ENCODE results near the gene DPH2.

The DPH2 gene

GRCh38 chr1:43945674-43946235 is 24.1 kb upstream of the DPH2 start:
- Histone ChIP-seq H3K36me3 (ENCODE audit: insufficient read depth, insufficient read length, low read length) (peaks cover 22% of the 10 kb centered on the region), H3K9me3 (ENCODE audit: insufficient read depth, low read length) (no peaks in the 10 kb centered on the region), H3K4me3 (ENCODE audit: insufficient read length, low read depth) (peak overlapping the region; percentile 98), H3K9ac (ENCODE audit: insufficient read length, low read depth) (peak overlapping the region; percentile 99), H3K4me1 (ENCODE audit: insufficient read depth, insufficient read length) (peaks cover 21% of the 10 kb centered on the region), H3K27me3 (ENCODE audit: insufficient read depth, insufficient read length) (no peaks in the 10 kb centered on the region)
- DNase-seq (ENCODE audit: low read depth, low spot score): no peak
- TF ChIP-seq SUZ12 (IDR thresholded peaks at IDR 0.05; ENCODE audit: extremely low read depth, insufficient read depth, insufficient read length) (no peak), ZNF274 (IDR thresholded peaks at IDR 0.05; ENCODE audit: low read depth, low read length) (no peak), YY1 (IDR thresholded peaks at IDR 0.05; ENCODE audit: insufficient read depth, insufficient read length) (no peak)

DNA sequence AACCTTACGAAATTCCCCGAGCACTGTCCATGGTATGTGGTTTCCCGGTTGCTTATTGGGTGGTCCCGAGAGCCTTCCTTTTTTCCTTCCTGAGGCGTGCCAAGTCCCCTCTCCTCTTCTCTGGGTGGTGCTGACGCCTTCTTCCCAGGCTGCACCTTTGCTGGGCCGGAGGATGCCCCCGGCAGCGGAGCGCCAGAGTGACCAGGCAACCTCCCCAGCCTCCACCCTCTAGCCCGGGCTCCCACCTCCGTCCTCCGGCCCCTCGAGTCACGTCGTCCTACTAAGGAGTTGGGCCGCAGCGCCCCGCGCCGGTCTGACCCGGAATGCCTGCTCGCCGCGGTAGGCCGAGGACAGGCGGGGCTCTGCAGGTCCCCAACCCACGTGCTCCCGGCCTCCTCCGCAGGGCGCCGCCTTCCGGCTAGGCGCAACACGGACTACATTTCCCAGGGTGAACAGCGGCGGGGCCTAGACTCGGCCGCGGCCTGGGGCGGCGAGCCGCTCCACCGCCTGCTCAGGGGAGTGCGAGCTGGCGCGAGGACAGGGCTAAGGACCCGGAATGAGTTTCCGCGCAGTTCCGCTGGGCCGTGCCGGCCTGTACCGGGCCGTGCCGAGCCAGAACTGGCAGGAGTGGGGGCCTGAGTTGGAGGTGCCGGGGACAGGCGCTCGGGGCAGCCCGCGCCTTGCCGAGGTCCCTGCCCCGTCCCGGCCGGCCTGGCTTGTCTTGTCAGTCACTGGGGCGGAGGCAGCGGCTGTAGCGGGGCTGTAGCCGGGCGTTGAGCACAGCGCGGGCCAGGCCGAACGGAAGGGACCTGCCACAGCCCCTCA is 23.4 kb upstream of the DPH2 start, which contains the start of gene IPO13:
TSS of gene IPO13 (plus strand) at position 715 of the 825 bp plus-strand sequence. CDS start 651 bp downstream, outside the sequence.
- TF ChIP-seq ZNF274 (IDR thresholded peaks at IDR 0.05; ENCODE audit: low read depth, low read length): no peak
- TF ChIP-seq YY1 (IDR thresholded peaks at IDR 0.05; ENCODE audit: insufficient read depth, insufficient read length): no peak
- no peak for TF ChIP-seq SUZ12 (IDR thresholded peaks at IDR 0.05; ENCODE audit: extremely low read depth, insufficient read depth, insufficient read length)
- Histone ChIP-seq H3K36me3 (ENCODE audit: insufficient read depth, insufficient read length, low read length) (peaks cover 28% of the 10 kb centered on the region), H3K4me1 (ENCODE audit: insufficient read depth, insufficient read length) (peaks cover 21% of the 10 kb centered on the region), H3K27me3 (ENCODE audit: insufficient read depth, insufficient read length) (no peaks in the 10 kb centered on the region), H3K4me3 (ENCODE audit: insufficient read length, low read depth) (peak within 1 kb of the TSS; percentile 98), H3K9ac (ENCODE audit: insufficient read length, low read depth) (peak within 1 kb of the TSS; percentile 99), H3K9me3 (ENCODE audit: insufficient read depth, low read length) (no peaks in the 10 kb centered on the region)
- peak; percentile 100 for DNase-seq (ENCODE audit: low read depth, low spot score)

- H3K4me3 ChIP-seq (ENCODE audit: insufficient read length, low read depth): peak overlapping the region; percentile 98
- H3K9ac ChIP-seq (ENCODE audit: insufficient read length, low read depth): peak overlapping the region; percentile 99
- no peak for TF ChIP-seq SUZ12 (IDR thresholded peaks at IDR 0.05; ENCODE audit: extremely low read depth, insufficient read depth, insufficient read length)
- TF ChIP-seq YY1 (IDR thresholded peaks at IDR 0.05; ENCODE audit: insufficient read depth, insufficient read length): no peak
- TF ChIP-seq ZNF274 (IDR thresholded peaks at IDR 0.05; ENCODE audit: low read depth, low read length): no peak
- H3K4me1 ChIP-seq (ENCODE audit: insufficient read depth, insufficient read length): peaks cover 18% of the 10 kb centered on the region
- no peaks in the 10 kb centered on the region for H3K27me3 ChIP-seq (ENCODE audit: insufficient read depth, insufficient read length)
- H3K9me3 ChIP-seq (ENCODE audit: insufficient read depth, low read length): no peaks in the 10 kb centered on the region
- DNase-seq (ENCODE audit: low read depth, low spot score): no peak
- peaks cover 28% of the 10 kb centered on the region for H3K36me3 ChIP-seq (ENCODE audit: insufficient read depth, insufficient read length, low read length)
Measured at GRCh38 chr1:43947061-43947873, 22.5 kb upstream of the DPH2 start.

- Histone ChIP-seq H3K9ac (ENCODE audit: insufficient read length, low read depth) (peak overlapping the region; percentile 99), H3K36me3 (ENCODE audit: insufficient read depth, insufficient read length, low read length) (peaks cover 28% of the 10 kb centered on the region), H3K4me1 (ENCODE audit: insufficient read depth, insufficient read length) (peaks cover 15% of the 10 kb centered on the region), H3K4me3 (ENCODE audit: insufficient read length, low read depth) (peak overlapping the region; percentile 98), H3K27me3 (ENCODE audit: insufficient read depth, insufficient read length) (no peaks in the 10 kb centered on the region), H3K9me3 (ENCODE audit: insufficient read depth, low read length) (no peaks in the 10 kb centered on the region)
- TF ChIP-seq ZNF274 (IDR thresholded peaks at IDR 0.05; ENCODE audit: low read depth, low read length) (no peak), YY1 (IDR thresholded peaks at IDR 0.05; ENCODE audit: insufficient read depth, insufficient read length) (no peak), SUZ12 (IDR thresholded peaks at IDR 0.05; ENCODE audit: extremely low read depth, insufficient read depth, insufficient read length) (no peak)
- no peak for DNase-seq (ENCODE audit: low read depth, low spot score)
Measured at GRCh38 chr1:43947874-43948437, 21.9 kb upstream of the DPH2 start.

DNA sequence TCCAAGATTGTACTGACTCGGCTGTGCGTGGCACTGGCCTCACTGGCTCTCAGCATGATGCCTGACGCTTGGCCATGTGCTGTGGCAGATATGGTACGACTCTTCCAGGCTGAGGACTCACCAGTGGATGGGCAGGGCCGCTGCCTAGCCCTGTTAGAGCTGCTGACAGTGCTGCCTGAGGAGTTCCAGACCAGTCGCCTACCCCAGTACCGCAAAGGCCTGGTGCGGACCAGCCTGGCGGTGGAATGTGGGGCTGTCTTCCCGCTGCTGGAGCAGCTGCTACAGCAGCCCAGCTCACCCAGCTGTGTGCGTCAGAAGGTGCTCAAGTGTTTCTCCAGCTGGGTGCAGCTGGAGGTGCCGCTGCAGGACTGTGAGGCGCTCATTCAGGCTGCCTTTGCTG is 20.1 kb upstream of the DPH2 start:
- H3K27me3 ChIP-seq (ENCODE audit: insufficient read depth, insufficient read length): no peaks in the 10 kb centered on the region
- DNase-seq (ENCODE audit: low read depth, low spot score): no peak
- H3K36me3 ChIP-seq (ENCODE audit: insufficient read depth, insufficient read length, low read length): peaks cover 28% of the 10 kb centered on the region
- TF ChIP-seq SUZ12 (IDR thresholded peaks at IDR 0.05; ENCODE audit: extremely low read depth, insufficient read depth, insufficient read length) (no peak), ZNF274 (IDR thresholded peaks at IDR 0.05; ENCODE audit: low read depth, low read length) (no peak), YY1 (IDR thresholded peaks at IDR 0.05; ENCODE audit: insufficient read depth, insufficient read length) (no peak)
- H3K9ac ChIP-seq (ENCODE audit: insufficient read length, low read depth): no peak overlapping the region
- no peaks in the 10 kb centered on the region for H3K9me3 ChIP-seq (ENCODE audit: insufficient read depth, low read length)
- H3K4me3 ChIP-seq (ENCODE audit: insufficient read length, low read depth): no peak overlapping the region
- peaks cover 13% of the 10 kb centered on the region for H3K4me1 ChIP-seq (ENCODE audit: insufficient read depth, insufficient read length)

- DNase-seq (ENCODE audit: low read depth, low spot score): no peak
- H3K27me3 ChIP-seq (ENCODE audit: insufficient read depth, insufficient read length): no peaks in the 10 kb centered on the region
- no peaks in the 10 kb centered on the region for H3K9me3 ChIP-seq (ENCODE audit: insufficient read depth, low read length)
- no peak overlapping the region for H3K9ac ChIP-seq (ENCODE audit: insufficient read length, low read depth)
- H3K4me1 ChIP-seq (ENCODE audit: insufficient read depth, insufficient read length): peaks cover 13% of the 10 kb centered on the region
- TF ChIP-seq YY1 (IDR thresholded peaks at IDR 0.05; ENCODE audit: insufficient read depth, insufficient read length): no peak
- no peak for TF ChIP-seq SUZ12 (IDR thresholded peaks at IDR 0.05; ENCODE audit: extremely low read depth, insufficient read depth, insufficient read length)
- TF ChIP-seq ZNF274 (IDR thresholded peaks at IDR 0.05; ENCODE audit: low read depth, low read length): no peak
- H3K36me3 ChIP-seq (ENCODE audit: insufficient read depth, insufficient read length, low read length): peaks cover 33% of the 10 kb centered on the region
- no peak overlapping the region for H3K4me3 ChIP-seq (ENCODE audit: insufficient read length, low read depth)
Measured at GRCh38 chr1:43951021-43951985, 18.5 kb upstream of the DPH2 start.

Data from NT2/D1 (cell line).